K562 (cell line): Measurements from ENCODE around the gene YBX1. TPM values are rescaled to one million over a fixed set of nuclear protein-coding genes. Genes with fewer than 3 reads are reported as not detected.

Source experiments
- ATF6 ChIP-seq: sonication (generic); formaldehyde crosslinking; IDR thresholded peaks from 2 replicates; pipeline ENCODE4 v1.4.0; 2020; ENCODE audit warnings: mild to moderate bottlenecking, missing genetic modification reagents
- BDP1 ChIP-seq: IDR thresholded peaks from 3 replicates; pipeline ENCODE4 v1.6.1; 2011; ENCODE audit not compliant: insufficient read length, insufficient read depth
- CBX8 ChIP-seq: fragments of 200-600 bp; sonication (generic); IDR thresholded peaks from 2 replicates; pipeline ENCODE4 v1.6.1; 2012; ENCODE audit warnings: borderline replicate concordance, mixed run types, low read depth, mild to moderate bottlenecking, moderate library complexity, mixed read lengths, low read length, control low read depth, inconsistent platforms; ENCODE audit not compliant: poor library complexity, severe bottlenecking; ENCODE audit errors: extremely low read depth
- DLX4 ChIP-seq: fragments of 250-450 bp; sonication (Bioruptor Pico); IDR thresholded peaks from 2 replicates; pipeline ENCODE4 v1.6.1; 2021; ENCODE audit warnings: mild to moderate bottlenecking
- FOXP4 ChIP-seq: sonication (generic); formaldehyde crosslinking; IDR thresholded peaks from 2 replicates; pipeline ENCODE4 v1.8.0; 2022; ENCODE audit warnings: mild to moderate bottlenecking, missing genetic modification reagents, borderline replicate concordance
- MTA3 ChIP-seq: fragments of 450-650 bp; formaldehyde crosslinking; IDR thresholded peaks from 2 replicates; pipeline ENCODE4 v1.6.1; 2017; ENCODE audit warnings: mild to moderate bottlenecking, borderline replicate concordance
- POLR2G ChIP-seq: fragments of 200-400 bp; formaldehyde crosslinking; IDR thresholded peaks from 2 replicates; pipeline ENCODE4 v1.6.1; 2017; ENCODE audit warnings: low read depth, mild to moderate bottlenecking, antibody characterized with exemption, low read length, moderate library complexity
- RCOR1 ChIP-seq, 2 experiments: IDR thresholded peaks; 2 replicates each; pipeline ENCODE4 v1.6.1; 2012; ENCODE audit warnings: low read depth in 2 of 2, low read length in 2 of 2, borderline replicate concordance in 1 of 2, improper control_type of control experiment in 1 of 2
- SOX6 ChIP-seq: fragments of 450-650 bp; IDR thresholded peaks from 2 replicates; pipeline ENCODE4 v1.6.1; 2014; ENCODE audit warnings: mild to moderate bottlenecking
- SRSF1 ChIP-seq: fragments of 200-400 bp; formaldehyde crosslinking; IDR thresholded peaks from 2 replicates; pipeline ENCODE4 v1.6.1; 2017; ENCODE audit warnings: mild to moderate bottlenecking, low read depth, low read length, moderate library complexity
- TFE3 ChIP-seq: fragments of 450-650 bp; formaldehyde crosslinking; IDR thresholded peaks from 2 replicates; pipeline ENCODE4 v1.4.0; 2020; ENCODE audit warnings: mild to moderate bottlenecking, mixed read lengths
- TSC22D4 ChIP-seq: fragments of 450-650 bp; IDR thresholded peaks from 2 replicates; pipeline ENCODE4 v1.6.1; 2016; ENCODE audit warnings: missing genetic modification characterization, missing biosample characterization, control low read depth
- ZFP30 ChIP-seq: fragments of 250-450 bp; sonication (Bioruptor Pico); IDR thresholded peaks from 2 replicates; pipeline ENCODE4 v1.8.0; 2022; ENCODE audit warnings: moderate library complexity, mild to moderate bottlenecking, inconsistent platforms, borderline replicate concordance
- ZNF253 ChIP-seq: fragments of 250-450 bp; sonication (Bioruptor Pico); conservative IDR thresholded peaks from 2 replicates; pipeline ENCODE4 v1.6.1; 2021; ENCODE audit warnings: mild to moderate bottlenecking
- ZNF280B ChIP-seq: fragments of 250-450 bp; sonication (Bioruptor Pico); IDR thresholded peaks from 2 replicates; pipeline ENCODE4 v1.5.1; 2021; ENCODE audit warnings: mild to moderate bottlenecking
- ZNF436 ChIP-seq: fragments of 250-450, 450-650 bp; sonication (Bioruptor Pico); formaldehyde crosslinking; IDR thresholded peaks from 2 replicates; pipeline ENCODE4 v1.7.0; 2020; ENCODE audit warnings: mild to moderate bottlenecking
- ZNF551 ChIP-seq: fragments of 250-450 bp; sonication (Bioruptor Pico); IDR thresholded peaks from 2 replicates; pipeline ENCODE4 v1.5.0; 2021; ENCODE audit warnings: mild to moderate bottlenecking, moderate library complexity
- ZNF696 ChIP-seq: fragments of 250-450 bp; sonication (Bioruptor Pico); conservative IDR thresholded peaks from 2 replicates; pipeline ENCODE4 v1.4.0; 2020; ENCODE audit warnings: mild to moderate bottlenecking, moderate library complexity
- polyA plus RNA-seq, 8 experiments: library from polyadenylated mRNA; depleted of rRNA in 4 of 8; stranded (reverse) in 5 of 8; unstranded in 3 of 8; fragments of >200 nt; fragmentation: Nextera tagmentation in 2 of 8; fragmentation: Illumina TruSeq in 1 of 8; extraction: Ambion mirVana in 2 of 8; extraction: Trizol in 1 of 8; gene quantifications; 2 replicates each; pipeline versions ENCODE4 v1.2.1 to v1.2.3, GENCODE V29; 2011 to 2014; ENCODE audit warnings: inconsistent platforms in 1 of 8, missing spikeins in 1 of 8
- total RNA-seq, 7 experiments: library from RNA; depleted of rRNA in 6 of 7; stranded (reverse); fragments of >200 nt in 6 of 7; fragmentation: Illumina TruSeq in 2 of 7; extraction: Trizol in 2 of 7; gene quantifications; 2 replicates each; pipeline versions ENCODE4 v1.2.1 to v1.2.3, GENCODE V29; 2011 to 2021; ENCODE audit warnings: low replicate concordance in 1 of 7

YBX1 gene
- total and polyA plus RNA-seq, 9 of the 15 experiments (the other 6 are each of a cell fraction or from before 2014, with no cell fraction given) = 363 to 1,955 (median 1,216) TPM

GRCh38 chr1:42657981-42658876 lies 24.0 kb upstream of the YBX1 start, which contains the start of gene PPIH (continued):
- TF ChIP-seq RCOR1 (IDR thresholded peaks at IDR 0.05; ENCODE audit: borderline replicate concordance in 1 of 2, low read depth in 2 of 2, low read length in 2 of 2) (0 out of 4 replicates have a peak, but pooled peaks of 1 of the 2 experiments have one; percentile 2), FOXP4 (no peak; the same call in 1 of the 2 replicates), TFE3 (no peak), ZNF696 (CRISPR knock-in tag) (no peak), ZFP30 (CRISPR knock-in tag) (no peak), ZNF280B (CRISPR knock-in tag) (no peak), ZNF253 (no peak), ZNF551 (CRISPR knock-in tag) (no peak), DLX4 (CRISPR knock-in tag) (no peak), ATF6 (CRISPR knock-in tag) (peak; percentile 21; the same call in 1 of the 2 replicates), TSC22D4 (tag) (no peak), MTA3 (peak; percentile 89; the same call in 1 of the 2 replicates), SOX6 (peak; percentile 69), POLR2G (peak; percentile 99), ZNF436 (CRISPR knock-in tag) (no peak), CBX8 (no peak), SRSF1 (no peak), BDP1 (no peak)
